Stimulated activated CD4-positive, alpha-beta T cell treated with anti-CD3 and anti-CD28 coated beads, Interleukin-4, amount 100 ng/mL, for 24 hours (primary cell): ENCODE data around the gene ELOVL1.
"Not testable (repeated sequence)": the region's sequence is repeated elsewhere in the genome, so short reads cannot be mapped to it uniquely, and the experiment has no call there.

Experiments used
- DNase-seq: peaks from one replicate; pipeline ENCODE4 v3.0.0-alpha.2; 2020

ELOVL1 gene

GRCh38 chr1:43379476-43379875, 11.7 kb upstream of the ELOVL1 start:
- DNase-seq, result no peak

GRCh38 chr1:43377831-43378230, 10.0 kb upstream of the ELOVL1 start:
- no peak for DNase-seq

DNA sequence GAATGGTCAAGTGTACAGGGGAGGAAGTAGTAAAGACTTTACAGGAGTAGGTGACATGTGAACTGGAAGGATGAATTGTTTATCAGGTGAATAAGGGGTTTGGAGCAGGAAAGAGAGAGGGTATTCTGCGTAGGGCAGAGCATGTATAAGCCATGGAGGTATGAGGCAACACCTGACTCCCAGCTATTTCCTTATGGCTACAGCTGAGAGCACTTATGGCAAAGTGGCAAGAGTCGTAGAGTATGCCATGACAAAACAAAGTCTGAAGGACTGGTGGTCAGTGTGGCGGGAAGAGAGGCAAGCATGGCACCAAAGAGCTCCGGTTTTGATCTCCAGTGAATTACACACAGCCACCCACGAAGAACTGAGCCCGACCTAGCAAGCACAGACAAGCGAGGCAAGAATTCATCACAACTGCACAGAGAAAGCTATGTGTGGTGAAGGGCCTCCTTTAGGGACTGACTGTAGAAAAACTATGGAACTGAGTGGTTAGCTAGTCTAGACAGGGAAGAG, 9.0 kb upstream of the ELOVL1 start:
- no peak for DNase-seq

GRCh38 chr1:43373066-43373940, 5.5 kb upstream of the ELOVL1 start:
- DNase-seq, result no peak

GRCh38 chr1:43372172-43372571, 4.4 kb upstream of the ELOVL1 start:
- no peak for DNase-seq

DNA sequence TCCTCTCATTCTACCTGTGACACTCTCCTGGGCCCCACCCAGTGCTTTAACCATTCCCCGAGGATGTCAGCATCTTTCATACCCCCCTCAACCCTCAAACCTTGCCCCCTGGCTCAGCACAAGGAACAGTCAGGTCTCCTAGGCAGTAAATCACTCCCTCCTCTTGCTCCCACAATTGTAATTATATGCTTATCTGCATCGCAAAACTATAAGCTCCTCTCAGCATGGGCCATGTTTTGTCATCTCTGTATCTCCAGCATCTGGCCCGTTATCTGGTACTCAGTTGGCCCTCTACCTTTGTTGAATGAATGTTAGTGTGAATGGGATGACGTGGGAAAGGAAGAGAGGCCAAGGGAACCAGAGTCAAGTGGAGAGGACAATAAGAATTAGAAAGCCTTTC, 2.8 kb upstream of the ELOVL1 start:
- DNase-seq, result no peak

GRCh38 chr1:43369779-43370178, 2.0 kb upstream of the ELOVL1 start:
- DNase-seq, result not testable (repeated sequence)

- no peak for DNase-seq
Observed at GRCh38 chr1:43368646-43369020, 822 bp upstream of the ELOVL1 start.

- peak; percentile 46 for DNase-seq
Observed at GRCh38 chr1:43367026-43367903, 546 bp downstream of the ELOVL1 start.

- no peak for DNase-seq
Observed at GRCh38 chr1:43366601-43367025, 1.2 kb downstream of the ELOVL1 start.

GRCh38 chr1:43366179-43366578, 1.6 kb downstream of the ELOVL1 start:
- DNase-seq, result no peak

- no peak for DNase-seq
Observed at GRCh38 chr1:43365678-43366077, 2.1 kb downstream of the ELOVL1 start.

GRCh38 chr1:43363935-43364525, 3.8 kb downstream of the ELOVL1 start:
- no peak for DNase-seq

DNA sequence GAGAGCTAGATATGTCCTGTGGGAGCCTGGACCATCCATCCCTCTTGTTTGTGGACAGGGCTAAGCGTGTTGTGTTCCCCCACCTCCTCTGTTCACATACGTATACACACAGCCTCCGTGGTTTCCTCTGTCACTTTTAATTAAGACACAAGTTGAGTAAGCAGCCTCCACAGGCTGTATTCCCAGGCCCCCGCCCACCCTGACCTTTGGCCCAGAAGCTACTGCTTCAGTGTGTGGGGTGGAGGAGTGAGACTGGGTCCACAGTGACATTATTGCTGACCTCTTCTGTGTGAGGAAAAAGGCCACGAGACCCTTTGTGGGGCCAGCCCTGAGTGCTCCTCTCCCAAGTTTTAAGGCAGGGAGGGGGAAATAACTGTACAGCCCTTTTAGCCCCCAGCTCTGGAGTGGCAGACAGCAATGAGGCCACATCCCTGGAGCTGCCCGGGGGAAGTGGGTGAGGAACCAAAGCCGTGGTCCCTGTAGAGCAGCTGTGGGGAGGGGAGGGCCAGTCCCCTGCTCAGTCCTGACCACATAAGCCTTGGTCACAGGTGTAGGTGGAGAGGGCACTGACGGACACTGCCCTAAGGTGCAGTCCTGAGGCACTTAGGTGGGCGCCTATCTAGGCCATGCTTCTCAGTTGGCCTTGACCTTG, 4.4 kb downstream of the ELOVL1 start:
- no peak for DNase-seq

GRCh38 chr1:43360616-43361015, 7.2 kb downstream of the ELOVL1 start:
- no peak for DNase-seq

DNA sequence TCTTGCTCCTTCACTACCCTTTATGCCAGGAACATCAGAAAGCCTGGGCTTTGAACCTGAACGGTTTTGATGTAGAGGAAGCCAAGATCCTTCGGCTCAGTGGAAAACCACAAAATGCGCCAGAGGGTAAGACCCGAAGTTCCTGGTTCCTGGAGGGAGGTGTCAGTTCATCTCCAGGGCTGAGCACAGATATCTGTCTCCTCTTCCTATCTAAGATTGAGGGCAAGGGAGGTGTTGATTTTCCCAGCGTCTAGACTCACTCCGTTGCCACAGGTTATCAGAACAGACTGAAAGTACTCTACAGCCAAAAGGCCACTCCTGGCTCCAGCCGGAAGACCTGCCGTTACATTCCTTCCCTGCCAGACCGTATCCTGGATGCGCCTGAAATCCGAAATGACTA, 8.1 kb downstream of the ELOVL1 start:
- DNase-seq, result no peak

DNA sequence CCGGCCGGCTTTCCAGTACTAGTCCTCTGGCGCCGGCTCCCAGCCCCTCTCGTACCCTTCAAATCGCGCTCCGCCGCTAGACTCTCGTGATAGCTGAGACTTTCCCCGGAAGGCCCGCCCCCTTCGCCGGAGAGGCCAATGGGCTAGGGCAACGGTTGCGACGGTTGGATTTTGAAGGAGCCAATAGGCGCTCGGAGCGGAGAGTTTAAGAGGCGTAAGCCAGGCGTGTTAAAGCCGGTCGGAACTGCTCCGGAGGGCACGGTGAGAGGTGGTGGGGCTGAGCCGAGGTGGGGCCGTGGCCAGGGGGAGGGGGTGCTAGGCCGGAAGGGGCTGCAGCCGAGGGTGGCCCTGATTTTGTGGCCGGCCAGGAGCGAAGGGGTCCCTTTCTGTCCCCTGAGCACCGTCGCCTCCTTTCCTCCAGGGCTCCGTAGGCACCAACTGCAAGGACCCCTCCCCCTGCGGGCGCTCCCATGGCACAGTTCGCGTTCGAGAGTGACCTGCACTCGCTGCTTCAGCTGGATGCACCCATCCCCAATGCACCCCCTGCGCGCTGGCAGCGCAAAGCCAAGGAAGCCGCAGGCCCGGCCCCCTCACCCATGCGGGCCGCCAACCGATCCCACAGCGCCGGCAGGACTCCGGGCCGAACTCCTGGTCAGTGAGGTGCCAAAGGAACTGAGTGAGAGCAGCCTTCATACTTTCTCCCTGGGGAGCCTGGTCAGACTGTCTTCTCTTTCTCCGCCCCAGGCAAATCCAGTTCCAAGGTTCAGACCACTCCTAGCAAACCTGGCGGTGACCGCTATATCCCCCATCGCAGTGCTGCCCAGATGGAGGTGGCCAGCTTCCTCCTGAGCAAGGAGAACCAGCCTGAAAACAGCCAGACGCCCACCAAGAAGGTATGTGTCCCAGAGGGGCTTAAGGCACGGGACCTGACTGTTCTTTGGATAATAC, 8.8 kb downstream of the ELOVL1 start, which contains the start of gene CDC20:
Gene CDC20, plus strand, starts transcription at position 236 of the 948 bp plus-strand sequence. Its CDS starts 235 bp downstream, at position 471.
- DNase-seq, result peak; percentile 99

DNA sequence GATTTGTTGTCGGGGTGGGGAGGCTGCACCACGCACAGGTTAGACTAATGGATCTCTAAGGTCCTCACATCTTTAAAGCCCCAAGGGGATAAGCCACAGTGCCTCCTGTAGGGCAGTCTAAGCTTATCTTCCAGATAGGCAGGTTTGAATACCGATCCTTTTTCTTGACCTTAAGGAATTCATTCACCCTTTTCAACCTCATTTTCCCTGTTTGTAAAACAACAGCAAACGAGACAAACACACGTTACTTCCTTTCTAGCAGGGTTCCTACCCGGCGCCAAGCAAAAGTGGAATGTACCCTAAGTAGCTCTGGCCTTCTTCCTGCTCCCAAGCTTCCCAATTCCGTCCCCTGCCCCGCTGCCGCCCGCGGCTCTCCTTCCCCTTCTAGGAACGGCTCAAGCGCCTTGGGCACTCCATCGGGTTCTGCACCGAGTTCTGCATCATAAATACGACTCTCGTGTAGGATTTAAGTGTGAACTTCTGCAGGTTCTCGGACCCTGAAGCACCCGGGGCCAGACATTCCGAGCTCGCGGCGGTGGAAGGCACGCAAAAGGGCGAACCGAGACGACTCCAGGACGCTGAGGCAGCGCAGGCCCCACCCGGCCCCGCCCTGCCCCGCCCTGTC, 9.6 kb downstream of the ELOVL1 start:
- no peak for DNase-seq

- no peak for DNase-seq
Observed at GRCh38 chr1:43357251-43357650, 10.6 kb downstream of the ELOVL1 start.

DNA sequence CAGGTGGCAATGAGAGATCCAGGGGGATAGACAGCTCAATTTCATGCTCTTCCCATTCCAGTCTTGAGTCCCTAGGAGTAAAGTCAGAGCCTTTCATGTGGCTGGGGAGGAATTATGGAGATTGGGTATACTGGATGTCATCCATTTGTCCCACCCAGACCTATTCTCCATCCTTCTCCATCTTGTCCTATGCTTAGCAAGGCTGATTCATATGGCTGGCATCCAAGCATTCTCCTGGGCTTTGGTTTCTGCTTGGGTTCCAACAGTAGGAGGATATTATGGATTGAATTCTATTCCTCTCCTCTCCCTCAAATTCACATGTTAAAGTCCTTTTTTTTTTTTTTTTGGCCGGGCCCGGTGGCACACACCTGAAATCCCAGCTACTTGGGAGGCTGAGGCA, 12.9 kb downstream of the ELOVL1 start:
- no peak for DNase-seq

- no peak for DNase-seq
Observed at GRCh38 chr1:43354471-43354870, 13.3 kb downstream of the ELOVL1 start.
